ENCODE results near the gene HPCAL1.

GRCh38 chr2:10370390-10370789 is 67.7 kb downstream of the HPCAL1 start:
- TF ChIP-seq CTCF (IDR thresholded peaks at IDR 0.05; ENCODE audit: control extremely low read depth in 1 of 3, insufficient read depth in 1 of 3, low read depth in 1 of 3, low read length in 3 of 3) (no peak), ZNF274 (IDR thresholded peaks at IDR 0.05; ENCODE audit: borderline replicate concordance, extremely low read depth, low read length) (no peak), TBP (IDR thresholded peaks at IDR 0.05; ENCODE audit: low read depth, low read length) (no peak), POLR2A (IDR thresholded peaks at IDR 0.05; ENCODE audit: control extremely low read depth in 1 of 2, low read depth in 2 of 2, low read length in 2 of 2) (no peak), E2F6 (IDR thresholded peaks at IDR 0.05) (no peak), KDM5A (IDR thresholded peaks at IDR 0.05; ENCODE audit: low read length) (no peak), SIX5 (IDR thresholded peaks at IDR 0.05; ENCODE audit: low read depth, low read length) (no peak), YY1 (IDR thresholded peaks at IDR 0.05; ENCODE audit: low read depth, low read length) (no peak), KDM1A (IDR thresholded peaks at IDR 0.05; ENCODE audit: borderline replicate concordance, low read length) (no peak)
